T-helper 1 cell treated with Interleukin-12 subunit alpha and Interleukin-12 subunit beta and Interleukin-4 antibody, amounts not matched to agents 30 μg/mL and 1 μg/mL, for 36 hours (primary cell): Measurements from ENCODE around the gene RHBDL1.
"Not testable (repeated sequence)": the region's sequence is repeated elsewhere in the genome, so short reads cannot be mapped to it uniquely, and the experiment has no call there.

Experiments
- H3K27ac Mint-ChIP-seq: one replicate; pipeline ENCODE4 v1.8.0; 2021; ENCODE audit warnings: mild to moderate bottlenecking, mixed read lengths
- H3K27me3 Mint-ChIP-seq: one replicate; pipeline ENCODE4 v1.8.0; 2021; ENCODE audit warnings: low read depth, mixed read lengths
- H3K36me3 Mint-ChIP-seq: one replicate; pipeline ENCODE4 v1.8.0; 2021; ENCODE audit warnings: low read depth, mixed read lengths
- H3K4me1 Mint-ChIP-seq: one replicate; pipeline ENCODE4 v1.8.0; 2021; ENCODE audit warnings: low read depth, mixed read lengths
- H3K4me3 Mint-ChIP-seq: one replicate; pipeline ENCODE4 v1.8.0; 2021; ENCODE audit warnings: mild to moderate bottlenecking, moderate library complexity, mixed read lengths
- H3K9me3 Mint-ChIP-seq: one replicate; pipeline ENCODE4 v1.8.0; 2021; ENCODE audit warnings: mixed read lengths

RHBDL1 gene

DNA sequence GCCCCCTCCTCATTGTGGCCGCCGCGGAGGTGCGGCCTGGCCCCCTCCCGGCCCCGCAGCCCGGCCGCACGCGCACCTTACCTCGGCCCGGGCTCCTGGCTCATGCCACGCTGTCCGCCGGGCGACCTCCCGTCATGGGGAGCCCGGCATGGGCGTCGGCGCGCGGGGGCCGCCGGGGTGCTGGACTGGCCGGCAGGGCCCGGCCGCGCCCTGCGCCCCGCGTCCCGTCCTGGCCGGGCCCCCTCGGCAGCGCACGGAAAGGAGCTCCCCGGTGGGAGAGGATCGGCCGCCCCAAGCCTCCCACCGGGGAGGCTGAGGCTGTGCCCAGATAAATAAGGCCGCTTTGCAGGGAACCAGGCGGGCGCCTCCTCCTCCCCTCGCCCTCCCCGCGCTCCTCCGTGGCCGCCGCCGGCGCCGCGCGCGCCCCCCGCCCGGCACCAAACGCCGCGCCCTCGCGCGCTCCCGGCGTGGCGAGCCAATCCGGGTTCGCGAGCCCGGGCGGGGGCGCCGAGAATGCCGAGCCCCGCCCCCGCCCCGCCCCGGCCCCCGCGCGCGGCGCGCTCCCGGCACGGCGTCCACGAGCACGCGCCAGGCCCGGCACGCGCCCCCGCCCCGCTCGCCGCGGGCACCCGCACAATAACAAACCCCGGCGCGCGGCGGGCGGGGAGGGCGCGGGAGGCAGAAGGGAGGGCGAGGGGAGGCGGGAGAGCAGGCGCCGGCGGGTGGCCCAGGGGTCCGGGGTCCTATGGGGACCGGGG lies 30.1 kb downstream of the RHBDL1 start, which contains the start of gene FBXL16:
TSS of gene FBXL16 (minus strand) at position 371 of the 758 bp plus-strand sequence. CDS start 8,396 bp downstream, outside the sequence.
- H3K4me1 Mint-ChIP-seq, result no peaks in the 10 kb centered on the region
- no peak within 1 kb of the TSS for H3K4me3 Mint-ChIP-seq
- no peaks in the 10 kb centered on the region for H3K9me3 Mint-ChIP-seq
- no peak within 1 kb of the TSS for H3K27ac Mint-ChIP-seq
- no peaks in the 10 kb centered on the region for H3K36me3 Mint-ChIP-seq
- peaks cover 57% of the 10 kb centered on the region for H3K27me3 Mint-ChIP-seq

DNA sequence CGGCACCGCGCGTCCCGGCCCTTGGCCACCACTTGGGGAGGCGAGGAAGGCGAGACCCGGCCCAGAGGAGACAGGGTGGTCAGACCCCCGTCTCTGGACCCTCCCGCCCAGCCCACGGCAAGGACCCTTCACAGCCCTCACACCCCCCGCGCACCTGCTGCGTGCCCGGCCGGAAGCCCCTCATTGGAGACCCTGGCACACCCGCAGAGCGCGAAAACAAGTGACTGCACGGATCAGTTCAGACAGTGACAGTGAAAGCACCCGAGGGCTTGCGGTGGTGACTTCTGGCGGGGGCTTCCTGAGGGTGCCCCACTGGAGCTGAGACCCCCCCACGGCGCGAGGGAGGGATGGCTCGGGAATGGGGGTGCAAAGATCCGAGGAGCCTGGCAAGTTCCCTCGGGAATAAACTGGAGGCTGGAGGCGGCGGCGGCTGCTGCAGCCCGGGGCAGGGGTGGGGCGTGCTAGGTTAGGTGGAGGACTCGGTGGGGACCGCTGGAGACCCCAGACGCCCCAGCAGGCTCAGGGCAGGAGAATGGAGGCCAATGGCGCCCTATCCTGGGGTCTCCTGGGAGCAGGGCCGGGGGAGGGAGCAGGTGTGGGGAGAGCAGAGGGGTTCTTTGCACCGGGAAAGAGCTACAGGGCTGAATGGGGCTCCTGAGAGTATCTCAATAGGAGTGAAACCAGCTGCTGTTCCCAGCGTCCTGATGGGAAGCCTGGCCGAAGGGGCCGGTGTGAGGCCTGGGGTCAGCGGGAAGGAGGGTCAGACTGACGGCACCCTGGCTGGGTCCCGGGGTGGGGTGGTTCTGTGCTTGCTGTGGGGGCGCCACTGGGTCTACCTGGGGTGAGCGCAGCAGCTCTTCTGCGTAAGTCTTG lies 31.0 kb downstream of the RHBDL1 start:
- no peak overlapping the region for H3K27ac Mint-ChIP-seq
- H3K27me3 Mint-ChIP-seq, result peaks cover 53% of the 10 kb centered on the region
- no peaks in the 10 kb centered on the region for H3K9me3 Mint-ChIP-seq
- no peak overlapping the region for H3K4me3 Mint-ChIP-seq
- no peaks in the 10 kb centered on the region for H3K4me1 Mint-ChIP-seq
- no peaks in the 10 kb centered on the region for H3K36me3 Mint-ChIP-seq

DNA sequence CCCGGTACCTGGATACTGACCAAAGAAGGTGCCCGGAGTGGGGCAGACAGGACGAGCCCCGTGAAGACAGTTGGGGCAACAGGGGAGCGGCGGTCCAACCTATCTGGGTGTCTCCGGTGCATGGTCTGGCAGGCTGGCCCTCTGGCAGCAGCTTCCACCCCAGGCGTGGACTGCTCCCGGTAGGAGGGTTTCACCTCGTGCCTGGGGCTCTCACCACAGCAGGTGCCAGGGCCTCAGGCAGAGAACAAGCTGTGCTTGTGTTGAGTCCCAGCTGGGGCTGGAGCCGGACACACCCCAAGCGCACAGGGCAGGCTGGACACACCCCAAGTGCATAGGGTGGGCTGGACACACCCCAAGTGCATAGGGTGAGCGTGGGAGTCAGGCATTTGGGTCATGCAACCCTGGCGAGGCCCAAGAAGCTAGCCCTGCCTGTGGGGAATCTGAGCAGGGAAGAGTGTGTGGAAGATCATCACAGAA lies 31.6 kb downstream of the RHBDL1 start:
- Mint-ChIP-seq H3K27ac (no peak overlapping the region), H3K36me3 (no peaks in the 10 kb centered on the region), H3K27me3 (peaks cover 49% of the 10 kb centered on the region), H3K4me1 (no peaks in the 10 kb centered on the region), H3K9me3 (no peaks in the 10 kb centered on the region), H3K4me3 (no peak overlapping the region)

DNA sequence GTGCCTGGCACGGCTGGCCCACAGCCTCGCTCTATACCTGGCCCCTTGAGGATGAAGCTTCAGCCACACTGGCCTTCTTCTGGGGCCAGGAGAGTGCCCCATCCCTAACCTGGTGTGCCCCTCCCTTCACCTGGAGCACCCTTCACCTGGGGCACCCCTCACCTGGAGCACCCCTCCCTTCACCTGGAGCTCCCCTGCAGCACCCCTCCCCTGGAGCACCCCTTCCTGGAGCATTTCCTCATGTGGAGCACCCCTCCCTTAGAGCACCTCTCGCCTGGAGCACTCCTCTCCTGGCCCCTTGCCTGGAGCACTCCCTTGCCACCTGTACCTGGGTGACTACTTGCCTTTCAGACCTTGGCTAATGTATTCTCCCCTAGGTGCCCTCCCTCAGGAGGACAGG lies 32.5 kb downstream of the RHBDL1 start:
- H3K36me3 Mint-ChIP-seq, result no peaks in the 10 kb centered on the region
- no peak overlapping the region for H3K27ac Mint-ChIP-seq
- peaks cover 44% of the 10 kb centered on the region for H3K27me3 Mint-ChIP-seq
- H3K4me1 Mint-ChIP-seq, result no peaks in the 10 kb centered on the region
- no peaks in the 10 kb centered on the region for H3K9me3 Mint-ChIP-seq
- no peak overlapping the region for H3K4me3 Mint-ChIP-seq

DNA sequence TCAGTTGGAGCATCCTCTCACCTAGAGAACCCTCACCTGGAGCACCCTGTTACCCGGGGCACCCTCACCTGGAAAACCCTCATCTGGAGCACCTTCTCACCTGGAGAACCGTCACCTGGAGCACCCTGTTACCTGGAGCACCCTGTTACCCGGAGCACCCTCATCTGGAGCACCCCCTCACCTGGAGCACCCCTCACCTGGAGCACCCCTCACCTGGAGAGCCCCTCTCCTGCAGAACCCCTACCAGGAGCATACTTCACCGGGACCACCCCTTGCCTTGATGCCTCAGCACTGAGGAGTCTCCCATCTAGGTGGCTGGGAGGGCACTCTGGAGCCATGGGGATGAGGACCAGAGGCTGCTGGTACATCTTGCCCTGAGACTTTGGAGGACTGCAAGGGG lies 33.5 kb downstream of the RHBDL1 start:
- H3K4me1 Mint-ChIP-seq, result no peaks in the 10 kb centered on the region
- H3K27me3 Mint-ChIP-seq, result peaks cover 47% of the 10 kb centered on the region
- no peak overlapping the region for H3K4me3 Mint-ChIP-seq
- no peaks in the 10 kb centered on the region for H3K9me3 Mint-ChIP-seq
- no peaks in the 10 kb centered on the region for H3K36me3 Mint-ChIP-seq
- H3K27ac Mint-ChIP-seq, result no peak overlapping the region

- H3K9me3 Mint-ChIP-seq, result no peaks in the 10 kb centered on the region
- peaks cover 46% of the 10 kb centered on the region for H3K27me3 Mint-ChIP-seq
- H3K4me3 Mint-ChIP-seq, result no peak overlapping the region
- H3K27ac Mint-ChIP-seq, result no peak overlapping the region
- H3K4me1 Mint-ChIP-seq, result no peaks in the 10 kb centered on the region
- no peaks in the 10 kb centered on the region for H3K36me3 Mint-ChIP-seq
These were observed 34.4 kb downstream of the RHBDL1 start for GRCh38 chr16:709566-710499.

GRCh38 chr16:710500-711075 lies 35.1 kb downstream of the RHBDL1 start:
- Mint-ChIP-seq H3K27ac (no peak overlapping the region), H3K9me3 (no peaks in the 10 kb centered on the region), H3K4me3 (no peak overlapping the region), H3K36me3 (no peaks in the 10 kb centered on the region), H3K27me3 (peaks cover 46% of the 10 kb centered on the region), H3K4me1 (no peaks in the 10 kb centered on the region)

- Mint-ChIP-seq H3K36me3 (no peaks in the 10 kb centered on the region), H3K4me1 (no peaks in the 10 kb centered on the region), H3K27me3 (peaks cover 49% of the 10 kb centered on the region), H3K27ac (no peak overlapping the region), H3K9me3 (no peaks in the 10 kb centered on the region), H3K4me3 (no peak overlapping the region)
These were observed 35.6 kb downstream of the RHBDL1 start for GRCh38 chr16:711084-711483.

- Mint-ChIP-seq H3K27me3 (peaks cover 48% of the 10 kb centered on the region), H3K4me1 (no peaks in the 10 kb centered on the region), H3K36me3 (no peaks in the 10 kb centered on the region), H3K4me3 (no peak overlapping the region), H3K27ac (no peak overlapping the region), H3K9me3 (no peaks in the 10 kb centered on the region)
These were observed 36.3 kb downstream of the RHBDL1 start for GRCh38 chr16:711548-712320.

DNA sequence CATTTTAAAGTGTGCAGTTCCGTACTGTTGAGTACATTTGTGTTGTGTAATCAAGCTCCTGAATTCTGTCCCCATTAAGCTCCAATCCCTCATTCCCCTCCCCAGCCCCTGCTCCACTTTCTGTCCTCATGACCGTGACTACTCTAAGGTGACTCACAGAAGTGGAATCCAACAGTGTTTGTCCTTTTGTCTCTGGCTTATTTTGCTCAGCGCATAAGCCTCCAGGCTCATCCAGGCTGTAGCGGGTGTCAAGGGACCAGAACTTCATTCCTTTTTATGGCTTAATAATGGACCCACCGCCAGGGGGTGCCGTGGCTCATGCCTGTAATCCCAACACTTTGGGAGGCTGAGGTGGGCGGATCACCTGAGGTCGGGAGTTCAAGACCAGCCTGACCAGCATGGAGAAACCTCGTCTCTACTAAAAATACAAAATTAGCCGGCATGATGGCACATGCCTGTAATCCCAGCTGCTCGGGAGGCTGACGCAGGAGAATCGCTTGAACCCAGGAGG lies 37.3 kb downstream of the RHBDL1 start:
- not testable (repeated sequence) for H3K9me3 Mint-ChIP-seq, H3K36me3 Mint-ChIP-seq, H3K4me1 Mint-ChIP-seq, H3K4me3 Mint-ChIP-seq, H3K27ac Mint-ChIP-seq
- peaks cover 40% of the 10 kb centered on the region for H3K27me3 Mint-ChIP-seq

GRCh38 chr16:714079-714478 lies 38.6 kb downstream of the RHBDL1 start:
- Mint-ChIP-seq H3K4me3 (no peak overlapping the region), H3K27ac (no peak overlapping the region), H3K9me3 (no peaks in the 10 kb centered on the region), H3K4me1 (no peaks in the 10 kb centered on the region), H3K36me3 (no peaks in the 10 kb centered on the region), H3K27me3 (peaks cover 34% of the 10 kb centered on the region)

DNA sequence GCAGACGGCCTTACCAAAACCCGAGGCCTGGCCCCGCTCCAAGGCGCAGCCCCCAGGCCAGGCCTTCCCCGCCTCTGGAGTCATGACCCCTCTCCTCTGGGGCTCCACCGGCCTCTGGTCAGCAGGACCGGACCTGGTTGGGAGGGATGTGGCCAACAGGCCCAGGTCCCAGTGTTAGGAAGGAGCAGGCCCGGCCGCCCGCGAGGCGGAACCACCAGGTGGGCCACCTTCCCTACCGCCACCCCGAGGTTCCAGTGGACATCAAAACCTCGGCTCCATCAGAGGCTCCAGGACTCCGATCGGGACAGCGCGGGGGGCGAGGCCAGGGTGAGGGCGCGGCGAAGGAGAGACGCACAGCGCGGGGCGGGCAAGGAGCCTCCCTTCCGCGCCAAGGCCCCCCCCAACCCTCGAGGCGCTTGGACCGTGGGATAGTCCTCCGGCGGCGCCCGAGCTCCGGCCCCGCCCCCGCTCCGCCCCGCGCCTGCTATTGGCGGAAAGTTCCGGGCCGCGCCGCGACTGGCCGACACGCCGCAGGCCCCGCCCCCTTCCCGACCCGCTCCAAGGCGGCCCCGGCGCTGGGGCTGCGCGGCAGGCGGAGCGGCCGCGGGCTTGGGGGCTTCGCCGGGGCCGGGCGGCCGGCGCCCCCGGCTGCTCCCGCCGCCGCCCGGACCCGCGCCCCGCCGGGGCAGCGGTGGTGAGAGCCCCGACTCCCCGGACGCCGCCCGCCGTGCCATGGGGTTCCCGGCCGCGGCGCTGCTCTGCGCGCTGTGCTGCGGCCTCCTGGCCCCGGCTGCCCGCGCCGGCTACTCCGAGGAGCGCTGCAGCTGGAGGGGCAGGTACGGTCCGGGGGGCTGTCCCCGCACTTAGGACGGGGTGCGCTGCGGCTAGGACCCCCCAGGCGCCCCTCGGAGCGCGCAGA lies 39.3 kb downstream of the RHBDL1 start, which contains the start of gene METRN:
TSS of gene METRN (plus strand) at position 561 of the 919 bp plus-strand sequence. CDS start at position 733, 172 bp downstream.
- Mint-ChIP-seq H3K27ac (no peak within 1 kb of the TSS), H3K4me3 (peak within 1 kb of the TSS; percentile 50), H3K9me3 (no peaks in the 10 kb centered on the region), H3K36me3 (no peaks in the 10 kb centered on the region), H3K4me1 (no peaks in the 10 kb centered on the region), H3K27me3 (peaks cover 33% of the 10 kb centered on the region)
